Measurements from ENCODE around the gene ARHGAP45. TPM values are rescaled to one million over a fixed set of nuclear protein-coding genes. Genes with fewer than 3 reads are reported as not detected.
A peak's percentile ranks its signal among the peaks of the same experiment; 100 is the strongest.

Gene ARHGAP45
- total and polyA plus RNA-seq, 2 of the 8 experiments (the other 6 are each of a cell fraction or from before 2014, with no cell fraction given), result 31.4 to 41.8 TPM

DNA sequence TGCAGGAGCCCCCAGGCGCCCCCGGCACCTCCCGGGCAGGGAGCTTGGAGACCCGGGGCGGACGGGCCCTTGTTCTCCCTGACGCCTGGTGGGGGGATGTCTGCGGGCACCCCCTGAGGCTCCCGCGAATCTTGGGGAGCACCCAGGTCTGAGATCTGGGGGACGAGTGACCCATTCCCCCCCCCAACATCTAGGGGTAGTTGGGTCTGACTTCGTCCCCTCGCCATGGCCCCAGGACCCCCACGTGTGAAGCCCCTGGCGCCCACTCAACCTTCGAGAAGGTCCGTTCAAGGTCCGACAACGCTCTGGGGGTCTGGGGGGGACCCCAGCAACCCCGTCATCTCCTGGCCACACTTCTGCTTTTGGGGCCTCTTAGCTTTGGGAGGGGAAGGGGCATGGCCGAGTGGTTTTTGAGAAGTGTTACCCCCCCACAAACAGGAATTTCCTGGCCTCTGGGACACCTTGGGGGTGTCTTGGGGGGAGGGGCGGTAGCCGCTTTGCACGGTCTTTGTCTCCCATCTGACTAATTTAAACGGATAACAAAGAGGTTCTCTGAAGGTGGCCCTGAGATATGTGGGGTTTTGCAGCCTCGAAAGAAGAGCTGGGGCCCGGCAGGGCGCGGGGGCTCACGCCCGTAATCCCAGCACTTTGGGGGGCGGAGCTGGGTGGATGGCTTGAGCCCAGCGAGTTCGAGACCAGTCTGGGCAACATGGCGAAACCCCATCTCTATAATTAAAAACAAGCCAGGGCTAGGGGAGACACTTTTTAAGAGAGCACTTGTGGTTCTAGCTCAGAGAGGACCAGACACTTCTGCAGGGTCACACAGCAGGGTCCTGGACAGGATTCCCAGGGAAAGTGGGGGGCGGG is 40.0 kb upstream of the ARHGAP45 start (continued):
- TF ChIP-seq SAP30 (IDR thresholded peaks at IDR 0.05; ENCODE audit: insufficient read depth, insufficient replicate concordance, low read length), result no peak
- TF ChIP-seq CBX8 (IDR thresholded peaks at IDR 0.05; ENCODE audit: borderline replicate concordance, low read depth, low read length), result no peak
- no peak for TF ChIP-seq HDAC2 (IDR thresholded peaks at IDR 0.05; ENCODE audit: borderline replicate concordance in 1 of 2, low read depth in 2 of 2, low read length in 2 of 2)
- TF ChIP-seq TAF1 (IDR thresholded peaks at IDR 0.05; ENCODE audit: low read depth, low read length), result peak; percentile 41
- no peak for TF ChIP-seq BCL11A (IDR thresholded peaks at IDR 0.05; ENCODE audit: low read depth in 2 of 2, low read length in 2 of 2)
- no peak for TF ChIP-seq FOSL1 (IDR thresholded peaks at IDR 0.05; ENCODE audit: insufficient read depth, low read depth, low read length)
- no peak for TF ChIP-seq YY1 (IDR thresholded peaks at IDR 0.05; ENCODE audit: low read depth, low read length)
- TF ChIP-seq, protein P1, sequence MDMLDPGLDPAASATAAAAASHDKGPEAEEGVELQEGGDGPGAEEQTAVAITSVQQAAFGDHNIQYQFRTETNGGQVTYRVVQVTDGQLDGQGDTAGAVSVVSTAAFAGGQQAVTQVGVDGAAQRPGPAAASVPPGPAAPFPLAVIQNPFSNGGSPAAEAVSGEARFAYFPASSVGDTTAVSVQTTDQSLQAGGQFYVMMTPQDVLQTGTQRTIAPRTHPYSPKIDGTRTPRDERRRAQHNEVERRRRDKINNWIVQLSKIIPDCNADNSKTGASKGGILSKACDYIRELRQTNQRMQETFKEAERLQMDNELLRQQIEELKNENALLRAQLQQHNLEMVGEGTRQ (IDR thresholded peaks at IDR 0.05; ENCODE audit: low read length), result no peak
- no peak for TF ChIP-seq SIN3A (conservative IDR thresholded peaks at IDR 0.05 in 1 of 2, IDR thresholded peaks at IDR 0.05 in 1 of 2; ENCODE audit: low read depth in 1 of 2, low read length in 2 of 2)
- TF ChIP-seq ZNF274 (IDR thresholded peaks at IDR 0.05; ENCODE audit: borderline replicate concordance, extremely low read depth, low read length), result no peak
